Measurements from ENCODE around the gene FHAD1. TPM values are rescaled to one million over a fixed set of nuclear protein-coding genes. Genes with fewer than 3 reads are reported as not detected.

FHAD1 gene
- total and polyA plus RNA-seq, 2 donors (not counting 3 experiments of a cell fraction or from before 2014, with no cell fraction given): 0.04 to 0.69 TPM

DNA sequence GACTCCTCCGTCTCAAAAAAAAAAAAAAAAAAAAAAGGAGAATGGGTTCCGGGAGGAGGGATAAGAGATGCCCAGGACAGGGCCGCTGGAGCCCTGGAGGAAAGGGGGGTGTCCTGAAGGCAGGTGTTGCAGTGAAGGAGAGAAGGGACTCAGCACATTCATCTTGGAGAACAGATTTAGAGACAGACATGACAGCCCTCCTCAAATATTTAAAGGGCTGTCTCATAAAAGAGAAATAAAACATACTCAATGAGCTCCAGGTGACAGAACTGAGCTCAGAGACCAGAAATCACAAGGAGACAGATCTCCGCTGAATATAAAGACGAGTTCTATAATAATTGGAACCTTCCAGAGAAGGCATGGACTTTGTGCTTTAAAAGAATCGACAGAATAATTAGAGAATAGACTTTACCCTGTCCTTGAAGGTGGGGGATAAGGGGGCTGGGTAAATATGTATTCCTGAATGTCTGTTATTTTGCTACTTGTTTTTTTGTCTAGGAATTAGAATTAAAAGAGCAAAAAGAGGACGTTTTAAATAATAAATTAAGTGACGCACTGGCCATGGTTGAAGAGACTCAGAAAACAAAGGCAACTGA lies 110.7 kb downstream of the FHAD1 start:
- no peaks in the 10 kb centered on the region for H3K9me1 ChIP-seq (replicated peaks; ENCODE audit: control insufficient read depth, extremely low read depth, insufficient read depth, low read length)
- dilution Hi-C loops (cut with MboI; ENCODE audit: extremely low pct_ligation_motif_present, low sequenced_read_pairs) (no loop called here), intact Hi-C loops (cut with micrococcal nuclease) (no loop called here)
- no peak overlapping the region for H2AFZ ChIP-seq (ENCODE audit: low read depth, low read length)
- H3K27ac ChIP-seq (ENCODE audit: insufficient read depth, low read depth, low read length): no peak overlapping the region
- no peaks in the 10 kb centered on the region for H4K20me1 ChIP-seq (replicated peaks; ENCODE audit: control insufficient read depth, extremely low read depth, insufficient read depth, low read length)
- CTCF ChIA-PET: interaction anchor here (1.8 kb wide), 1 partner anchor 34 kb away, joined by 5 read pairs; no protein-coding TSS in a partner anchor
- no peaks in the 10 kb centered on the region for H3K79me2 ChIP-seq (ENCODE audit: control insufficient read depth, insufficient read depth, low read length)
- POLR2A ChIA-PET: interaction anchor here (0.7 kb wide), 1 partner anchor 327 kb away, joined by 3 read pairs; no protein-coding TSS in a partner anchor
- no peak overlapping the region for H3K4me2 ChIP-seq (ENCODE audit: insufficient read depth, low read length)
- H3K27me3 ChIP-seq (ENCODE audit: control insufficient read depth in 2 of 2, insufficient read depth in 2 of 2, low read length in 2 of 2): no peaks in the 10 kb centered on the region
- FAIRE-seq (no peak), DNase-seq (ENCODE audit: low read depth, low spot score) (no peak)
- no TSS peak for BruUV-seq (replicated peaks)
- H3K4me1 ChIP-seq (ENCODE audit: control insufficient read depth, extremely low read depth, insufficient read depth, low read length): peaks cover 8% of the 10 kb centered on the region
- H3K9me3 ChIP-seq (replicated peaks; ENCODE audit: control insufficient read depth, insufficient read depth, low read length): no peaks in the 10 kb centered on the region
- H3K9ac ChIP-seq (replicated peaks; ENCODE audit: extremely low read depth, insufficient read depth, low read length): no peak overlapping the region
- TF ChIP-seq EZH2 (IDR thresholded peaks at IDR 0.05; ENCODE audit: borderline replicate concordance, low read depth, low read length, severe bottlenecking): no peak
- no peak for TF ChIP-seq JUN (IDR thresholded peaks at IDR 0.05; ENCODE audit: borderline replicate concordance, insufficient read depth, insufficient read length, low read depth)
- TF ChIP-seq MYC (IDR thresholded peaks at IDR 0.05; ENCODE audit: low read depth, low read length): no peak
- TF ChIP-seq, protein P1, sequence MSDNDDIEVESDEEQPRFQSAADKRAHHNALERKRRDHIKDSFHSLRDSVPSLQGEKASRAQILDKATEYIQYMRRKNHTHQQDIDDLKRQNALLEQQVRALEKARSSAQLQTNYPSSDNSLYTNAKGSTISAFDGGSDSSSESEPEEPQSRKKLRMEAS (IDR thresholded peaks at IDR 0.05; ENCODE audit: insufficient read depth, insufficient read length): no peak
- no peak for TF ChIP-seq FOS (IDR thresholded peaks at IDR 0.05; ENCODE audit: borderline replicate concordance, insufficient read depth, low read length)
- TF ChIP-seq, protein P2, sequence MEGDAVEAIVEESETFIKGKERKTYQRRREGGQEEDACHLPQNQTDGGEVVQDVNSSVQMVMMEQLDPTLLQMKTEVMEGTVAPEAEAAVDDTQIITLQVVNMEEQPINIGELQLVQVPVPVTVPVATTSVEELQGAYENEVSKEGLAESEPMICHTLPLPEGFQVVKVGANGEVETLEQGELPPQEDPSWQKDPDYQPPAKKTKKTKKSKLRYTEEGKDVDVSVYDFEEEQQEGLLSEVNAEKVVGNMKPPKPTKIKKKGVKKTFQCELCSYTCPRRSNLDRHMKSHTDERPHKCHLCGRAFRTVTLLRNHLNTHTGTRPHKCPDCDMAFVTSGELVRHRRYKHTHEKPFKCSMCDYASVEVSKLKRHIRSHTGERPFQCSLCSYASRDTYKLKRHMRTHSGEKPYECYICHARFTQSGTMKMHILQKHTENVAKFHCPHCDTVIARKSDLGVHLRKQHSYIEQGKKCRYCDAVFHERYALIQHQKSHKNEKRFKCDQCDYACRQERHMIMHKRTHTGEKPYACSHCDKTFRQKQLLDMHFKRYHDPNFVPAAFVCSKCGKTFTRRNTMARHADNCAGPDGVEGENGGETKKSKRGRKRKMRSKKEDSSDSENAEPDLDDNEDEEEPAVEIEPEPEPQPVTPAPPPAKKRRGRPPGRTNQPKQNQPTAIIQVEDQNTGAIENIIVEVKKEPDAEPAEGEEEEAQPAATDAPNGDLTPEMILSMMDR (IDR thresholded peaks at IDR 0.05; ENCODE audit: extremely low read depth in 1 of 2, insufficient read depth in 1 of 2, low read depth in 1 of 2, low read length in 2 of 2): no peak
- no peak for TF ChIP-seq POLR2A (IDR thresholded peaks at IDR 0.05; ENCODE audit: low read depth, low read length)
- TF ChIP-seq GATA2 (IDR thresholded peaks at IDR 0.05; ENCODE audit: insufficient read depth, insufficient read length, low read depth, low read length): no peak
- no peak for TF ChIP-seq POLR2AphosphoS5 (IDR thresholded peaks at IDR 0.05; ENCODE audit: insufficient read depth, low read depth, low read length)
- no peak overlapping the region for H3K4me3 ChIP-seq (replicated peaks in 1 of 3; ENCODE audit: insufficient read depth in 1 of 3, low read depth in 1 of 3, low read length in 3 of 3)
- no peaks in the 10 kb centered on the region for H3K36me3 ChIP-seq (ENCODE audit: control insufficient read depth in 2 of 2, extremely low read depth in 1 of 2, insufficient read depth in 2 of 2, low read length in 2 of 2)

Measured in endothelial cell of umbilical vein (primary cell).